PC-9 (cell line): ENCODE measurements around the gene MKKS.

Experiments used
- EZH2 ChIP-seq: fragments of 200-600 bp; sonication (generic); IDR thresholded peaks from 2 replicates; pipeline ENCODE4 v1.8.0; 2017; ENCODE audit warnings: antibody characterized with exemption, low read depth
- TF ChIP-seq, protein P1 (sequence below): fragments of 200-600 bp; sonication (generic); conservative IDR thresholded peaks from 2 replicates; pipeline ENCODE4 v1.6.1; 2017; ENCODE audit warnings: mixed run types, antibody characterized with exemption, mild to moderate bottlenecking, moderate library complexity

DNA sequence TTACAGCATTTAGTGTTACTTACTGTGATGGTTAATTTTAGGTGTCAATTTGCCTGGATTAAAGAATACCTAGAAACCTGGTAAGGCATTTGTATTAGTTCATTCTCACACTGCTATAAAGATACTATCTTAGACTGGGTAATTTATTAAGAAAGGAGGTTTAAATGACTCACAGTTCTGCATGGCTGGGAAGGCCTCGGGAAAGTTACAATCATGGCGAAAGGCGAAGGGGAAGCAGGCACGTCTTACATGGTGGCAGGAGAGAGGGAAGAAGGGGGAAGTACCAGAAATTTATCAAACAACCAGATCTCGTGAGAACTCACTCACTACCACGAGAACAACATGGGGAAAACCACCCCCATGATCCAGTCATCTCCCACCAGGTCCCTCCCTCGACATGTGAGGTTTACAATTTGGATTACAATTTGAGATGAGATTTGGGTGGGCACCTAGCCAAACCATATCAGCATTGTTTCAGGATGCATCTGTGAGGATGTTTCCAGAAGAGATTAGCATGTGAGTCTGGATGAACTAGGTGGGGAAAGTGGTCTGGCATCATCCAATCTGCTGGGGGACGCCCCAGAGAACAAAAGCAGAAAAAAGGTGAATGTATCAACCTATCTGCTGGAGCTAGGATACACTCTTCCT lies 76.8 kb downstream of the MKKS start:
- TF ChIP-seq, protein P1, sequence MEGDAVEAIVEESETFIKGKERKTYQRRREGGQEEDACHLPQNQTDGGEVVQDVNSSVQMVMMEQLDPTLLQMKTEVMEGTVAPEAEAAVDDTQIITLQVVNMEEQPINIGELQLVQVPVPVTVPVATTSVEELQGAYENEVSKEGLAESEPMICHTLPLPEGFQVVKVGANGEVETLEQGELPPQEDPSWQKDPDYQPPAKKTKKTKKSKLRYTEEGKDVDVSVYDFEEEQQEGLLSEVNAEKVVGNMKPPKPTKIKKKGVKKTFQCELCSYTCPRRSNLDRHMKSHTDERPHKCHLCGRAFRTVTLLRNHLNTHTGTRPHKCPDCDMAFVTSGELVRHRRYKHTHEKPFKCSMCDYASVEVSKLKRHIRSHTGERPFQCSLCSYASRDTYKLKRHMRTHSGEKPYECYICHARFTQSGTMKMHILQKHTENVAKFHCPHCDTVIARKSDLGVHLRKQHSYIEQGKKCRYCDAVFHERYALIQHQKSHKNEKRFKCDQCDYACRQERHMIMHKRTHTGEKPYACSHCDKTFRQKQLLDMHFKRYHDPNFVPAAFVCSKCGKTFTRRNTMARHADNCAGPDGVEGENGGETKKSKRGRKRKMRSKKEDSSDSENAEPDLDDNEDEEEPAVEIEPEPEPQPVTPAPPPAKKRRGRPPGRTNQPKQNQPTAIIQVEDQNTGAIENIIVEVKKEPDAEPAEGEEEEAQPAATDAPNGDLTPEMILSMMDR, result no peak
- no peak for TF ChIP-seq EZH2
